H54 (cell line): ENCODE results near the gene CECR2.
A peak's percentile ranks its signal among the peaks of the same experiment; 100 is the strongest.
"Not testable (repeated sequence)": the region's sequence is repeated elsewhere in the genome, so short reads cannot be mapped to it uniquely, and the experiment has no call there.

Experiments used
- DNase-seq: peaks from one replicate; pipeline ENCODE4 v3.0.0; 2011; ENCODE audit warnings: low spot score, mixed read lengths; ENCODE audit not compliant: insufficient read length
- FAIRE-seq: peaks from 3 replicates; lab custom pipeline; 2011; peaks lifted over from hg19 to GRCh38; lab: Jason Lieb, UNC
- POLR2A ChIP-seq: IDR thresholded peaks from 2 replicates; pipeline ENCODE4 v1.6.1; 2011; ENCODE audit warnings: low read depth, mild to moderate bottlenecking, low read length

The CECR2 gene

DNA sequence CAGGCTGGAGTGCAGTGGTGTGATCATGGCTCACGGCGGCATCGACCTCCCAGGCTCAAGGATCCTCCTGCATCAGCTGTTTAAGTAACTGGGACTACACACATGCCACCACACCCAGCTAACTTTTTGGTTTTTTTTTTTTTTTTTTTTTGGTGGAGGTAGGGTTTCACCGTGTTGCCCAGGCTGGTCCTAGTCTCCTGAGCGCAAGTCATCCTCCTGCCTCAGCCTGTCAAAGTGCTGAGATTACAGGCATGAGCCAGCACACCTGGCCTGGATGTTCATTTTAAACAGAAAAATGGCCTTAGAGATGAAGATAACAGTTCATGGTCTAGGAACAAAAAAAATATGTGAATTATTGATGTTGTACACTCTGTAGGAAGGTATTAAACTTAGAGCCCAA is 180.4 kb downstream of the CECR2 start:
- FAIRE-seq (no peak), DNase-seq (no peak)
- no peak for TF ChIP-seq POLR2A

DNA sequence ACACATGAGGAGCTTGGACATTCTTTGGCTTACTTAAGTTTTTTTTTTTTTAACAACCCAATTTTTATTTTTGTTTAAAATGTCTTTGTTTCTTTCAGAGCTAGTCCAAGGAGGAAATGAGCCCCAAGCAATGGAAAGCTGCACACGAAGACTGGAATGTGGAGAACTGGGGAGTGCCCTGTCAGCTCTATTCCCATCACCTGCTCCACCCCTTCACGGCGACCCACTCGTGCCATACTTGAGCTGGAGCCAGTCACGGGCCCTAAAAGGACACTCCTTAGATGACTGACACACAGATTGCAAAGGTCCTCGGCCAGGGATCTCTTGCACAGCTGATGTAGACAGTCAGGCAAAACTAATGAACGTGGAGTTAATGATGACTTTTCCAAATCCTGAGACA is 183.5 kb downstream of the CECR2 start:
- no peak for FAIRE-seq
- no peak for DNase-seq
- TF ChIP-seq POLR2A = no peak

DNA sequence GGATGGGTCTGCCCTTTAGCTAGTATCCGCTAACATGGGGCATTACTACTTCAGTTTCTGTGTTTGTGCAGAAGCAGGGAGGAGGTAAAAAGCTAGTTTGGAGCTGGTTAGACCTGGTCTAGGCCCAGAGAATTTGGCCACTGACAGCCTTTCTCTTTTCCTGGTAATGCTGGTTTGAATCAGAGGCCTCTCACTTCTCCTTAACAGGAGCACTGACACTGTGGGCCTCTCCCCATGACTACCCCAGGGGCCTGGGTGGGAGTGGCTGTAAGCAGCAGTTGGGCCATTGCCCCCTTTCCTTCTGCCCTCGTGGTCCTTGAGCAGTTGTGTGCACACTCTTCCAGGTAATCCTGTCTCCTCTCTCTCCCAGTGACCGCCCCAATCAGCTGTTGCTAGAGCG is 185.6 kb downstream of the CECR2 start:
- DNase-seq = no peak
- no peak for TF ChIP-seq POLR2A
- FAIRE-seq = no peak

DNA sequence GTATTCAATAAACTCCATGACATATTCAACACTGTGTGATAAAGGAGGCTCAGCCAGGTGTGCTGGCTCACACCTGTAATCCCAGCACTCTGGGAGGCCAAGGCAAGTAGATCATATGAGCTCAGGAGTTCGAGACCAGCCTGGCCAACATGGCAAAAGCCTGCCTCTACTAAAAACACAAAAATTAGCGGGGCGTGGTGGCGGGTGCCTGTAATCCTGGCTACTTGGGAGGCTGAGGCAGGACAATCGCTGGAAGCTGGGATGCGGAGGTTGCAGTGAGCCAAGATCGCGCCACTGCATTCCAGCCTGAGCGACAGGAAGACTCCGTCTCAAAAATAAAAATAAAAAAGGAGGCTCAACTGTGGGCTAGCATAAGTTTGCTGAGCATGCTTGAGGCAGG is 189.9 kb downstream of the CECR2 start:
- FAIRE-seq (no peak), DNase-seq (no peak)
- TF ChIP-seq POLR2A = no peak

DNA sequence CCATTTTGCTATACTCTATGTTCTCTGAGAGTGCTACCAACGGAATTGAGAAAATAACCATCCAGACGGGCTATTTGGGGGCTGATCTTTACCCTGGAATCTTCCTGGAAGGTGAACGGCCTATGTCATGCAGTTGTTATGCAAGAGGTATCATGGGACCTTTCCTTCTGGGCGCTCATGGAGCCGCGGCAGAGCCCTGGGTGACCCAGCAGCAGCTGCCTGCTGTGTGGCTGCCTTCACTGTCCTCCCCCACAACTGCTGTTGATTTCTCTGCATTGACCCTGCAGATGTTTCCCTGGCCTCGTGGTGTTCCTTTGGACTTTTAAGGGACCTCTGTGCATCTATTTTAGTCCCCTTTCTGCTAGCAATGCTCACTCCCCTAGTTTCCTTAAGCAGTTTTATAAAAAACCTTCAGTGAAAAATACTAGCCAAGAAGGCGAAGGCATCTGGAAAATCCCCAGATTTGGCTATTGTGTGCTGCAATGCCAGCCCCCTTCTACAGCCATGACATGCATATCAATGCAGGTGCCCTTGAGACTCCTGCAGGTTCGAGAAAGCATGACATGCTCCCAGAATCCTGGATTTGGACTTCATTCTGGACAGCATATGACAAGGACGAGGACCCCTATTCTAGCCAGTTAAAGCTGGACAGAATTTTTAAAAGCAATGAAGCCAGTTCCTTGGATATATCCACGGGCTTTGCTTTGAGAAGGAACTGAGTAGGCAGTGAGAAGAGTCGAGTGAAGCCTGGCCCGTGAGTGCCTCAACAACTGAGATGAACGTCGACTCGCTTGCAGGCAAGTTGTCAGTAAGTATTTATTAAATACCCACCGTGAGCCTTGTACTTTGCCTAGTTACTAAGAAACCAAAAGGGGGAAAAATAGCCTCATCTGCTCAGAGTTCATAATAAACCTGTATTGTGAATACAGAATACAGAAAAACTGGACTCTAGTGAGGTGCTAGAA is 193.9 kb downstream of the CECR2 start, which contains the start of gene SLC25A18:
Gene SLC25A18 (plus strand): TSS at position 593 of the 965 bp plus-strand sequence. CDS start 16,447 bp downstream, outside the sequence.
- FAIRE-seq (no peak), DNase-seq (no peak)
- no peak for TF ChIP-seq POLR2A

DNA sequence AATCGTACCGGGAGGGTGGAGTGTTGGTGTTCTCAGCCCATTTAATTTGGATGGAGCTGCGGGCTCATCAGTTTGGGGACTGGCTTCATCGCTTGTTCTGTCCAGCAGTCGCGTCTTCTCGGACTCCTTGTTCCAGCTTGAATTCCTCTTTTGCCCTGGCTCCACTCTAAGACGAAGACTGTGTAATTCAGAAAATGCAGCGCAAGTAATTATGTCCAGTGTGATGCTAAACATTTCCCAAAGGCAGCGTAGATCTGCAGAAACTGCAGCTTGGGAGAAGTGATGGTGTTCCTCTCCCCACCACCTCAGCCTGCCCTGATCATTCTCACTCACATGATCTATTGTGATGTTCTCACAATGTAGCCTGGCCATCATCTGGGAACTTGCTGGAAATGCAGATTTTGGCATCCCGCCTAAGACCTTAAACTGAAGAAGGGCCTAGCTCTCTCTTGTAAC is 194.7 kb downstream of the CECR2 start:
- TF ChIP-seq POLR2A = no peak
- DNase-seq (no peak), FAIRE-seq (no peak)

DNA sequence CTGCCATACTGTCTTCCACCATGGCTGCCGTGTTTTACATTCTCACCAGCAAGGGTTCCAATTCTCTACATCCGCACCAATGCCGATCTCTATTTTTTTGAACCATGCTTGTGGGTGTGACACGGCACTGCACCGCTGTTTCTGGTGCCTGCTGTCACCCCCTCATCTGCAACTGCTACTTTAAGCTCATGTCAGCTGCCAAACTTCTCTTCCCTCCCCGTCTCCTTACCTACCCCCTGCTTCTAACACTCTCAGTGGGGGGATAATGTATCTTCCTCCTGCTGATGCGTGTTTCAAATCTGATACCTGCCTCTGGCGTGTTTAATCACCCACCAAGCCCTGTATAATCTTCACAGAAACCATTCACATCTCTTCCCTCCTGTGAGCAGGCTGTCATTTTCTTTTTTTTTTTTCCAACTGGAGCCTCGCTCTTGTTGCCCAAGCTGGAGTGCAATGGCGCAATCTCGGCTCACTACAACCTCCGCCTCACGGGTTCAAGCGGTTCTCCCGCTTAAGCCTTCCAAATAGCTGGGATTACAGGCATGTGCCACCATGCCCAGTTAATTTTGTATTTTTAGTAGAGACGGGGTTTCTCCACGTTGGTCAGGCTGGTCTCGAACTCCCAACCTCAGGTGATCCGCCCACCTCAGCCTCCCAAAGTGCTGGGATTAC is 196.9 kb downstream of the CECR2 start:
- not testable (repeated sequence) for DNase-seq, FAIRE-seq

DNA sequence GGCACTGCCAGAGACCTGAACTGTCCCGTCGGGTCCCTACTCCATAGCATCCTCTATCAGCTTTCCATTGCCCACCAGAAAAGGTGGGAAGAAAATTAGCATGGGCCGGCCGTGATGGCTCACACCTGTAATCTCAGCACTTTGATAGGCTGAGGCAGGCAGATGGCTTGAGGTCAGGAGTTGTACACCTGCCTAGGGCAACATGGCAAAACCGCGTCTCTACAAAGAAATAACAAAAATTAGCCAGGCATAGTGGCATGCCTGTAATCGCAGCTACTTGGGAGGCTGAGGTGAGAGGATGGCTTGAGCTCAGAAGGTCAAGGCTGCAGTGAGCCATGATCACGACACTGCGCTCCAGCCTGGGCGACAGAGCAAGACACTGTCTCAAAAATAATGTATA is 197.5 kb downstream of the CECR2 start:
- FAIRE-seq = no peak
- DNase-seq = no peak
- TF ChIP-seq POLR2A = no peak

DNA sequence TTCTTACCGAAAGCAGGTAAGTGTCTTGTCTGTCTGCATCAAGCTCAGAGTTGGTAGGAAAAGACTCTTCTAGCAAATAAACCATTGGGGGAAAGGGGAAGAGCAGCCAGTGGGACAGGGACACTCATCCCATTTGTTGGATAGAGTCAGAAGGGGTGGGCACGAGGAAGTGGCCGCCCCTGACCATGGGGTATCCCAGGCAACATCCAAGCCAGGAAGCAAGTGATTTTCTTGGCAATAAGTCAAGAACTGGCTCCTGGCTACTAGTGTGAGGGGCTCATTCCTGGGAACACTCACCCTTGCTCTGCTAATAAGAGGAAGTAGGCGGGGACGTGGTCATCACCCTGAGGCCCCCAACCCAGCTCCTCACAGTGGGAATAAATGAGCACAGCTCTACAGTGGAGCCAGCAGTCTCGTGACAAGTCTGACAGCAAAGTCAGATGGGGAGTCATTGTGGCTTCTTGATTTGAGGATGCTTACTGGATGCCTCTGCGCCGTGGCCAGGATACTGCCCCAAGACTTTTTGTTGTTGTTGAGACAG is 200.8 kb downstream of the CECR2 start:
- FAIRE-seq = no peak
- TF ChIP-seq POLR2A = no peak
- no peak for DNase-seq

DNA sequence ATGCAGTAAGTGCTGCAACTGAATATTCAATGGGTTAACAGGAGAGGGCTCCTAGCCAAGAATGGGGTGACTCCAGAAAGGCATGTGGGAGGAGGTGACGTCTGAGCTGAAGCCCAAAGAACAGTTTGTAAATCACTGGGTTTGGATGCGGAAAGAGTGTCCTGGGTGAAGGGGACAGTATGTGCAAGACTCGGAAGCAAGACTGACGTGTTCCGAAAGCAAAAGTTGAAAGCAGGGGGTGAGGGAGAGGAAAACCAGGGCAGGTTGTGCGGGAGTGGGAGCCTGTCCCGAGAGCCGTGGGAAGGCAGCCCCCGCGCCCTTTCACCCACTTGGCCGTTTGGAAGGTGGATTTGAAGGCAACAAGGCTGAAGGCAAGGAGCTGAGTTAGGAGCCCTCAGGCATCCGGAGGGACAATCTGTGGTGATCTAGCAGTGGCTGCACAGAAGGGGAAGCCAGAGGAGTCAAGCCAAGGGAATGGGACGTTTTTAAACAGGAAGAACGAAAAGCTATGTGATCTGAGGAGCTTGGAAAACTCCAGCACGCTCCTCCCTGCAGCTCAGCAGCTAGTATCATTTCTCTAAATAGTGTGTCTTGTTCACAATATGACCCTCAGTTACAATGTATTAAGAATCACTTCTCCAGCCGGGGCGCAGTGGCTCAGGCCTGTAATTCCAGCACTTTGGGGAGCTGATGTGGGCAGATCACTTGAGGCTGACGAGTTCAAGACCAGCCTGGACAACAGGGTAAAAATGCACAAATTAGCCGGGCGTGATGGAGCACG is 201.8 kb downstream of the CECR2 start:
- FAIRE-seq (no peak), DNase-seq (peak; percentile 36)
- no peak for TF ChIP-seq POLR2A

DNA sequence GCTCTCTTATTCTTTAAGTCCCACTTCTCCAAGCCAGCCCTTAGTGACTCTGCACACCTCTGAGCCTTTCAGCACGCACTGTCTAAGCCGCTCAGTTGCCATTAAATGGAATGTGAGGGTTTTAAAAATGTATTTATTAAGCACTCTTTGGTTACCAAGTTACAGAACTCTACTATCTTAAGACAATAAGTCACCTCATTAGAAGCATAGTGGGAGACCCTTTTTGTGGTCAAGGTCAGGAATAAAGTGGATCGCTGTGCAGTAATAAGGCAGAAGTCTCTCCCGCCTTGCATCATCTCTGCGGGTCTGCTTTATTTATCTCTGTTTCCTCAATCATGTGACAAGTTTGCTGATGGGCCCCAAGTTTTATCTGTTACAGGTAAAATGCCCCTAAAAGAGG is 205.9 kb downstream of the CECR2 start:
- TF ChIP-seq POLR2A = no peak
- no peak for DNase-seq
- no peak for FAIRE-seq

DNA sequence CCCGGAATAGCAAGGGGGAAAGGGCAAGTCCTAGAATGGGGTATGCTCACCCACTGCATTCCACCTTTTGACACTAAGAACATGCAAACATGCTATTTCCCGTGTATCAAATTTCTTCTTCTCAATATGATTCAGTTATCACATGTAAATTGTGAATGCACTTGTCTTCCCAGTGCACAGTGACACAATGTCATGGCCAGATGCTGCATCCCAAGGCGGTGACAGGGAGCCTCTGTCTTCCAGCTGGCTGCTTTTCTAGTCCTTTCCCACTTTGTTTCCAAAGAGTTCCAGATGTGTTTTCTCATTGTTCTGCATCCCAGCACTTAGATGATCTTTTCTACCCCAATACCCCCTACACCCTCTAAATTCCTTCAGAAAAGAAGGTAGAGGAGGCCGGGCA is 206.4 kb downstream of the CECR2 start:
- TF ChIP-seq POLR2A = no peak
- no peak for FAIRE-seq
- no peak for DNase-seq

DNA sequence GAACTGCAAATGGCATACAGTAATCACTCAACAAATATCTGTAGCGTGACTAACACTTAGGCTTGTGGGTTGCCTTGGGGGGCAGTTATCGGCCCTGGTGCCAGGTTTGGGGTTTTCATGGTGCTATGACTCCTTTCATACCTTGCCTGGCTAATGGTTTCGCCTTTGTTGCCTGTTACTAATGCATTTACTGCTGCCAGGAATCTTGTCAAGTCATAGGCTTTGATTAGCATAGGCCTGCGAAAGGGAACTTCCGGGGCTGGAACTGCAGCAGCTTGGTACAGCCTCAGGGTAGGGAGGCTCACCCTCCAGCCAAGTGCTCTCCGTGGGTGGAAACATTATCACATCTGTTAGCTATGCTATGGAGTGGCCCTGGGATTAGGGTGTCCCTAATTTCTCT is 207.2 kb downstream of the CECR2 start:
- DNase-seq (peak; percentile 67), FAIRE-seq (peak; percentile 98)
- no peak for TF ChIP-seq POLR2A

DNA sequence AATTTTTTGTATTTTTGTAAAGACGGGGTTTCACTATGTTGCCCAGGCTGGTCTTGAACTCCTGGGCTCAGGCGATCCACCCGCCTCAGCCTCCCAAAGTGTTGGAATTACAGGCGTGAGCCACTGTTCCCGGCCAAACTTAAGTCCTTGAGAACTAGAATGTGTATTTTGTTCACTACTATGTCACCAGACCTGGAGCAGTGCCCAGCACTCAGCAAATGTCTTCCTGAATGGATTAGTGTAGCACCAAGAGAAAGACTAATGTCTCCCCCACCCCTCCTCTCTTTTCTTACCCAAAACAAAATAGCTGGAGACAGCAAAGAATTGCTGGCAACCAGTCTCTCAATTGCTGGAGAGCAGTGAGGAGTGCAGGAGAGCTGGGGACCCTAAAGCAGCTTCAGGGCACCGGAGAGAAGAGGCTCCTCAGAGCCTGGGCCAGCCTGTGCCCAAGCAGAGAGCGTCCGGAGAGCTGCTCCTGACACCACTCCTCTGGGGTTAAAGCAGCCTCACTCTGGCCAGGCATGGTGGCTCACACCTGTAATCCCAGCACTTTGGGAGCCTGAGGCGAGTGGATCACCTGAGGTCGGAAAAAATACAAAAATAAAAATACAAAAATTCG is 209.0 kb downstream of the CECR2 start:
- DNase-seq = no peak
- TF ChIP-seq POLR2A = no peak
- FAIRE-seq = no peak
